Ramos (cell line): ENCODE measurements around the gene TMEM208.

Experiments used
- in situ Hi-C: fragments of 300-500 bp; cut with MboI; formaldehyde crosslinking; loops from one replicate; pipeline ENCODE4 v1.14.3; 2022; ENCODE audit warnings: low sequenced_read_pairs; ENCODE audit not compliant: unreplicated experiment

The TMEM208 gene

DNA sequence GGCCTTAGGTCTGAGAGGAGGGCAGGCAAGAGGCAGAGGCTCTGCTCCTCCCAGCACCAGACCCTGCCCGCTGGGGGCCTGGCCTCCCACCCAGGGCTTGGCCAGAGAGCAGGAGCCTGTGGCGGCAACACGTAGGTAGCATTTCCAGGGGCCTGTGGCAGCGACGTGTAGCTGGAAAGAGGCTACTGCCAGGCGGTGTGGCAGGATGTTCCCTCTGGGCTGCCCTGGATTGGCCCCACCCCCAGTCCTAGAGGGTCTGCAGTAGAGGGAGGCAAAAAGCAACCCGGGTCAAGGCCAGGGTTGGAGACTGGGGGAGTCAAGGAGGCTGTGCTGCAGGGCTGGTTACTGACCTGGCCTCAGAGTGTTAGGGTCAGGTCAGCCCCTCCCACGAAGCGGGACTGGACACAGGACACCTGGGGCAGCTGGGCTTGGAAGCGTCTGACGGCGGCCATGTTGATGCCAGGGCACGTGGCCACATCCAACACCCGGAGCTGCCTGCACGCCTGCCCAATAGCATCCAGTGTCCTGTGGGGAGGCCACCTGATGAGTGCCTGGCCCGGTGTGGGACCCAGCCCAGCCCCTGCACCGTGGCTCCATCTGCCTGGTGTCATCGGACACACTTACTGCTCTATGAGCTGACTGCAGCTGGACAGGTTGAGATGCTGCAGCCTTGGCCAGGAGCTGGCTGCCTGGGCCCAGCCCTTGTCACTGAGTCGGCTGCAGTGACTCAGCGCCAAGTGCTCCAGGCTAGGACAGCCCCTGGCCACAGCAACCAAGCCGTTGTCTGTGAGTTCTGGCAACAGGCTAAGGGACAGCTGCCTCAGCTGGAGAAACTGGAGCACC, 19.5 kb upstream of the TMEM208 start:
- in situ Hi-C loops, result no loop called here

DNA sequence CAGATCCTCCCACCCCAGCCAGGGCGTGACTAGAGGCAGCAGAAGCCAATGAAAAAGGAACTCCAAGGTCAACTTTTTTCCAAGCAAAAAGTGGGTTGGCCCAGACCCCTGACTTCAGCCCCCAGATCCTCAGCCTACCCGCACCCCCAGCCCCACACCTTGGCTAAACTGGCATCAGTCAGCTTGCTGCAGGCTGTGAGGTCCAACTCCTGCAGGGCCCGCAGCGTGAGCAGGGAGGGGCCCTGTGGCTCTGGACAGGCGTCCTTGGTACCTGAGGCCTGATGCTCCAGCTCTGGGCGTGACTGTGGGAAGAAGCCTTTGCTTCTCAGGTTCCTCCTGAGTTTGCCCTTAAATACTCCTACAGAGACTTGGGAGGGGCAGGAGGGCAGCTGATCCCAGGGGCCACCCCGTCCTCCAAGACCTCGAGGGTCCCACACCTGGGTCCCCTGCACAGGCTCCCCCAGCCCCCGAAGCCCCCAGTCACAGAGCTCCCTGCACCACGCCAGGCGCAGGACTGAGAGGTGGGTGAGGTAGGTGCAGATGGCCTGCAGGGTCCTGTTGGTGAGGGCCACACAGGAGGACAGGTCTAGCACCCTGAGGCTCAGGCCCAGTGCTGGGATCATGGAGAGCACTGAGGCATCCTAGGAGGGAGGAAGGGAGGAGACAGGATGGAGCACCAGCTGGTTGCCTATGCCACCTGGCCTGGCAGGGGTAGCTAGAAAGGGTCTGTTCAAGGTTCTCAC, 18.6 kb upstream of the TMEM208 start:
- in situ Hi-C loops, result no loop called here

DNA sequence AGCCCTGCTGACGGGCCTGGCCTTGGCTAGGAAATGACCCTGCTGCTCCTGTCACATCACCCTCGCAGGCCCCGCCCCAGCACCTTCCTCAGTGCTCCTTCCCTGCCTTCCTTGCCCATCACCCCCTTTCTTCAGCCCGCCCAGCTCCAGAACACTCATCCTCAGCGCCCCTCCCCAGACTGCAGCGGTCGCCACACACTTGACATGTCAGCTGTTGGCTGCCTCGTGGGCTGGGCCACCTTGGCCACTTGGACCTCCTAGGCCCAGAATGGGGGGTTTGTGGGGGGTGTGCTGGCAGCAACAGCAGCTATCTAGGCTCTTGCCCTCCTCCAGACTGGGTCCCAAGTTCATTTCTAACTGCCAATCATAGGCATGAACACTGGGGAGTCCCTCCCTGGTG, 17.4 kb upstream of the TMEM208 start:
- in situ Hi-C loops, result no loop called here

DNA sequence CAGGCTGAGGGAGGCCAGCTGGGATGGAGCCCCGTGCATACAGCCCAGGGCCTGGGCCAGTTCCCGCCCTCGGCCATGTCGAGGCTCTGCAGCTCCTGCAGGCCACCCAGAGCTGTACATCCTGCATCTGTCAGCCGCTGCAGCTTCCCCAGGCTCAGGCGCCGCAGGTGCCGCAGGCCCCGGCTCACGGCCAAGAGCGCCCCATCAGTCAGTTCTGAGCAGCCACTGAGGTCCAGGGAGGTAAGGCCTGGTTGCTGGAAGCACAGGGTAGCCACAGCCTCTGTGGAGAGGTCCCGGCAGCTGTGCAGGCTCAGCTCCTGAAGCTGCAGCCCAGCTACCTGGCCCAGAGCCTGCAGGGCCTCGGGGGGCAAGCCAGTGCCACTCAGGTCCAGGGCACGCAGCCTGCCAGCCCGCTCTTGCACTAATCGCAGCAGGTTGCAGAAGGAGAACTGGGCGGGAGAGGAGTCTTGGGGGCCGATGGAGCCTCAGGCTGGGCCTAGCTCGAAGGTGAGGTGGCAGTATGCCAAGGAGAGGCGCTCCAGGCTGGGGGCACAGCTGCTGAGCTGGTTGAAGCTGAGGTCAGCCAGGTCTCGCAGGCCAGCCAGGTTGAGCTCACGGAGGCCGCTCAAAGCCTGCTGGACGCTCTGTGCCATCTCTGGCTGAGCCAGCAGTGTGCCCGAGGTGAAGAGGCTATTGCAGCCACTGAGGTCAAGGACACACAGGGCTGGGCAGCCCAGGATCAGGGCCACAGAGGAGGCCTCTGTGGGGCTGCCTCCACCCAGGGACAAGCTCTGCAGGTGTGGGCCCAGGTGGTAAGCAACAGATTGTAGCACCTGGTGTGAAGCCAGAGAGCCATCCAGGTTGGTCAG, 16.6 kb upstream of the TMEM208 start:
- in situ Hi-C loops, result no loop called here

DNA sequence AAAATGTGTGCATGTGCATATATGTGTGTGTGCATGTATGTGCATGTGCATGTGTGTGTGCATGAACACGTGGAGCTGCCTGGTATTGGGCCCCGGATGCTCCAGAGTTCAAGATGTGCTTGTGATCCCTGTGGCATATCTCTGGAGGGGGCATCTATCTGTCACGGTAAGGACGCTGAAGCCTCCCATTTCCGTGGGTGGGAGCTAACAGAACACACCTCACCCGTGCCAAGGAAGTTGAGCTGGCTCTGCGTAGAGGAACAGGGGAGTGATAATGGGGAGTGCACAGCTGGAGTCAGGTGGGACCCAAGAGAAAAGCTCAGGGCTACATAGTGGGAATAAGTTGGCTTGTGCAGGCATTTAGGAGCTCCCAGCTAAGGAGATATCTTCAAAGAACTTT, 15.3 kb upstream of the TMEM208 start:
- in situ Hi-C loops, result no loop called here

DNA sequence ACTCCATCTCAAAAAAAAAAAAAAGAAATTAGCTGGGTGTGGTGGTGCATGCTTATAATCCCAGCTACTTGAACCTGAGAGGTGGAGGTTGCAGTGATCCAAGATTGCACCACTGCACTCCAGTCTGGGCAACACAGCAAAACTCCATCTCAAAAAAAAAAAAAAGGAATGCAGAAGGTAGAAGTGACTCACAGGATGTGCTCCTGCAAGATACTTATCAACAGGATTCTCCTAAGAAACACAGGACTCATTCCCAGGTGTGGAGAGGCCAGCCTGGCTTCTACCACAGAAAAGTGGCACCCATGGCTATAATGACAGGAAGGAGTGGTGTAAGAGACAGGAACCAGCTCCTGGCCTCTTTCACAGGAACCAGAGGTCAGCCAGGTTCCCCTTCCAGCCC, 14.2 kb upstream of the TMEM208 start:
- in situ Hi-C loops, result no loop called here

DNA sequence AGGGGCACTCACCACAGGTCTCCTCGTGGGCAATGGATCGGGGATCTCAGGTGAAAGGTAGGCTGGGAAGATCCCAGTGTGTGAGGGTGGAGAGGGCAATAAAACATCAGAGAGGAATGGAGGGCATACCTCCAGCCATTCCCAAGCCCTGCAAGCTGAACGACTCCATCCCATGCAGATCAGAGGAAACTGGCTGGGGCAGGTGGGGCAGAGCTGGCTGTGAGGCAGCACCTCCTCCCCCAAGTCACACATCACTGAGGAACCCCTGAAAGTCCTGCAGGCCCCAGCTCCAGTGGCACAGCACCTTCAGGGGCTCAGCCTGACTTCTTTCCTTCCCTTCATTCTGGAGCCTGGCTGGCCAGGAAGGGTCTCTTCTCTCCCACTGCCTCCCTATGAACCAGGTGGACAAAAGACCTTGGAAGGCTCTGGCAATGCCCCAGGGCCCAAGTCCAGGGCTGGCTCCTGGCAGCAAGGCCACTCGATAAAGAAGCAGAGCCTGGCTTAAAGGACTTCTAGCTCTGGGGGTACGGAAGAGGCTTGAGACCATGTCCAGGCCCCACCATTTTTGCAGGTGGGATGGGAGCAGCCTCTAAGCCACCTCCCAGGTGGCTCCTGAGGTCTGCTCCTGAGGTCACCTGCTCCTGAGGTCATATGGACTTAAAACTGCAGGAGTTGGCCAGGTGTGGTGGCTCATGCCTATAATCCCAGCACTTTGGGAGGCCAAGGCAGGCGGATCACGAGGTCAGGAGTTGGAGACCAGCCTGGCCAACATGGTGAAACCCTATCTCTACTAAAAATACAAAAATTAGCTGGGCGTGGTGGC, 13.5 kb upstream of the TMEM208 start:
- in situ Hi-C loops, result no loop called here

DNA sequence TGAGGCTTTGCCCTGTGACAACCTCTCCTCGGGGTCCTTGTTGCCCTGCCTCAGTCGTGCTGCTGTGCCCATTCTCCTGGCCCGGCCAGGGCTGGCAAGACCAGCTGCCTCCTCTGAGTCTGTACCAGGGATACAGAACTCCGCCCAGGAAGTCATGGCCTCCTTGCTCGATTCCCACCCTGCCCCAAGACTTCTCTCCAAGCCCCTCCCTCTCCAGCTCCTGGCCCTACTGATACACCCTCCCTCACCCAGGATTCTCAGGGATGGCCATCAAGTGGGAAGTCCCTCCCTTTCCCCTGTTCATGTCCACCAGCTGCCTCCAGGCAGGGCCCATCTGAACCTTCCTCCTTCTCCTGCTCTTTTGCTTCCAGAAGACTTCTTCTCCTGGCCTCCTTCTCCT, 11.2 kb upstream of the TMEM208 start:
- in situ Hi-C loops, result no loop called here

DNA sequence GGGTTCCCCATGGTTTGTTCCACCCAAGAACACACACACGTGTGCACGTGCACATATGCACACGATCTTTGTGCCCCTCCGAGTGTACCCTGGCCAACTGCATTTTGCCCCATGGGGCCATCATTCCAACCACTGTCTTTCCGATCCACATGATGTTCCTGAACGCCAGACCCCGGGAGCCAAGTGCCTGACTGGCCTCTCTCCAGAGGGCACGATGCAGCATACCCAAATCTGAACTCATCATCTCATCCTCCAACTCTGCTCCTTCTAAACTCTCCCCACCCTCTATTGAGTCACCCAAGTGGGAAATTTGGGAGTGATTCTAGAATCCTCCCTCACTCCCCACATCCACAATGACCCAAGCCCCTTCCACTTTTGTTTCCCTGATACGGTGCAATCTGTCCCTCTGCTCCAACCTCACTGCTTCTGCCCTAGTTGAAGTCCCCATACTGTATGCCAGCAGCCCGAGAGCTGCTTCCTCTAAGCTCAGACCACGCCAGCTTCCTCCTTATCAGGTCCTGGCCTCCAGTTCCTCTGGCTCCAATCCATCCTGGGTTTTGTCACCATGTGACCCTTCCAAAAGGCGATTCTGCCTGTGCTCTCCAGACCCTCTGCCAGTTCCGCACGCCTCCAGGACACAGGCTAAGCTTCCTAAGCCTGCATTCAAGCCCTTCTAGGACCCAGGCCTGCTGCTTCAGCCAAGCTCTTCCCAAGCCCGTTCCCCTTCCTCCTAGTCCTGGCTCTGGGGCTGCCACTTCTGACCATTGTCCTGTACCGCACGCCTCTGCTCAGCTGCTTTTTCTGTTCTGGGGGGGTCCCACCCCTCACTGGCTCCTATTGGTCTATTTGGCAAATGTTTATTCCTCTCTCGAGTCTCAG, 10.1 kb upstream of the TMEM208 start:
- in situ Hi-C loops, result no loop called here

DNA sequence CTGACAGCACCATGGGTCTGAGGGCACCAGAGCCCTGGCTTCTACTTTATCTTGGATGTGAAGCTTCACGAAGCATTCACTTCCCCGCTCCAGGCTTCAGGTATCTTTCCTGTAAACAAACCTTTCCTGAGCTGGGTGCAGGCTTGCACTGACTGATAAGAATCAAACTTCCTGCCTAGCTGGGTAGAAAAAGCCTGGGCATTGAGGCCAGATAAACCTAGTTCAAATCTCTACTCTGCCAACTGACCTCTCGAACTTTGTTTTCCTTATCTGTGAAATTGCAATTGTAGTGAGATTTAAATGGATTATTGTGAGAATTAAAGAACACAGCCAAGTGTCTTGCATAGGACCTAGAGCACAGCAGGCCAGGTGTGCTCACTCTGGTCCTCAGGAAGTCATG, 2.9 kb upstream of the TMEM208 start:
- in situ Hi-C loops, result no loop called here

DNA sequence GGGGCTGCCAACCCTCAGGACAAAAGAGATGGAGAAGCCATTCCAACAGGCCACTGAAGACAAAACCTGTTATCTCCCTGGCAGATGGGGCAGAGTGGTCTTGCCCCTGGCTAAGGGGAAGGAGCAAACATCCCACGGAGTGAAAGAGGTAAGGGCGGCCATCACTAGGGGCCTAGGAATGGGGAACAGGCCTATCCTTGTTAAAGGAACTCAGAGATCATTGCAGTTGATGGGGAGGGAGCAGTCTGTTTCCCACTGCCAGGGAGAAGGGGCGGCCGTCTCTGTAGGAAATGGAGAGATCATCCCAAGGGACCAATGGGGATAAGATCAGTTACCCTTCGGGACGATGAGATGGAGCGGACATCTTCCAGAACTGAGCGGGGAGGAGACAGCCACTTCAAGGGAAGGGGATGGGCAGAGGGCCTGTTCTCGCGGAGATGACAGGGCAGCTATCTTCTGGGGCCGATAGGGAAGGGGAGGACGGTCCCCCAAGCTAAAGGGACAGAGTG, 581 bp upstream of the TMEM208 start:
- in situ Hi-C loops, result no loop called here

GRCh38 chr16:67227567-67227921, 614 bp downstream of the TMEM208 start:
- in situ Hi-C loops, result no loop called here

GRCh38 chr16:67228034-67228785, 1.3 kb downstream of the TMEM208 start:
- in situ Hi-C loops, result no loop called here

- in situ Hi-C loops, result no loop called here
Observed at GRCh38 chr16:67228905-67229304, 2.0 kb downstream of the TMEM208 start.

DNA sequence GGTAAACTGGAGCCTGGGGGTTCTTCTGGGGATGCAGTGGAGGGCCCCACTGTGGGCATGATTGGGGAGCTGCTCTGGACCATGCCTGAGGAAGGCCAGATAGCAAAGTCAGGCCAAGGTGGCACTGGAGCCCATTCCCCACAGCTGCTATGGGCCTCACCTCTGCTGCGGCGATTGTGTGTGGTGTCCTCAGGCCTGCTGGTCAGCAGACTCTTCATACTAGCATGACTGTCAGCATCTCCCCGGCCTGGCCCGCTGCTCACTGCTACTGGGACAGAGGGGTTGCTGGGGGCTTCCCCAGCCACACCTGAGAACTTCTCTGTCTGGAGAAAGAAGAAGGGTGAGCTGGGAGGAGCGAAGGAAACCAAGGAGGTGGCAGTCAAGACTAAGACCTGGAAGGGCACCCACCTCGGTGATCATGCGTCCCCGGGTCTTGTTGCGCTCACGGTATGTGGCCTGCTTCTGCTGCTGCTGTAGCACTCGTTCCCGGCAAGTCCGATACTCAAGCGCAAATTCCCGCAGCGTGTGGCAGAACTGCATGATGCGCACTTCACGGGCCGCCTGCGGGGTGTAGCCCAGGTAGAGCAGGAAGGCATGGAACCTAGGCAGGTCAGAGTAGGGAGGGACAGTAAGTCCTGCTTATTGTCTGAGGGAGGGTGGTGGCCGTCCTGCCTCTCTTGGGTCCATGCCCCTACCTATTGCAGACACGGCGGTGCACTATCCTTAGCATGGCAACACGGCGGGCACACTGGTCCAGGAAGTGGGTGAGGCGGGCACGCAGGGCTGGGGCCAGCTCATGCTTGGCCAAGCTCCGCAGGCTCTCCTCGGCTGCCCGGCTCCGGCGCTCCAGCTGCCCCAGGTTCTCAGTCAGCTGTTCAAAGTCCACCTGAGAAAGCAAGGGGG, 3.2 kb downstream of the TMEM208 start:
- in situ Hi-C loops, result no loop called here

DNA sequence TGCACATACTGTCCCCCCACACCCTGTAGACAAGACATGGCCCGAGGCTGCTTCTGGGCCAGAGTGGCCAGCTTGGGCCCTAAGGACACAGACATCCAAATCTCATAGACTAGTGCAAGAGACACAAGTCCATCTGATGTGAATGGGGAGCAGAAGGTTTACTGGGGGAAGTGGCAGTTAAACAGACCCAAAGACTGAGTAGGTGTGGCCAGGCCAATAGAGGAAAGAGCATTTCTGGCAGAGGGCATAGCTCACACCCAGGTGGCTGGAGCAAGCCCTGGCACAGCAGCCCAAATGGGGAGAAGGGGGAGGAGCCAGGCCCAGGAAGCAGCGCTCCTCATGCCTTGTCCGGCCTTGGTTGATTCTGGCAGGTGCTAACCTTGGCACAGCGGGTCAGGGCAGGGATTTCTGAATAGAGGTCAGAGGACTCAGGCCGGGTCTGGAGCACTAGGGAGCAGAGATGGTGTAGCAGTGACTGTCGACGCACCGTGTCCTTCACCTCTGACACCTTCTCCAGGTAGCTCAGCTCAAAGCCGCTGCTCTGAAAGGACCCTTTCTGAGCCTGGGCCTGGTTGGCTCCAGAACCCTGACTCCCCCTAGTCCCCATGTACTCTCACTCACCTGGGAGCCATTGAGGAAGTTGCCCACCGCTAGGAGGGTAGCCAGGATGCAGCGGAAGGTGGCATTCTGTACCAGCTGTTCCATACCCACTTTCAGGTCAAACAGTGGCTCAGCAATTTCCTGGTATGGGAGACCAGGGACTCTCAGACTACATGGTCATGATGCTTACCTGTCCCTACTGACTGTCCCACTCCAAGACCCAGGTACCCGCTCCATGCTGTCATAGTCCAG, 4.1 kb downstream of the TMEM208 start:
- in situ Hi-C loops, result no loop called here
